HEK293 (cell line): Measurements from ENCODE around the gene FBXW5.

Source experiments
- CTCF ChIA-PET: fragments of 350-600 bp; formaldehyde crosslinking; extraction: SDS; loops from one replicate; lab custom pipeline; 2021; ENCODE audit warnings: antibody characterized with exemption; lab: Yijun Ruan, JAX
- POLR2A ChIA-PET: fragments of 300-600 bp; formaldehyde crosslinking; extraction: SDS; loops from one replicate; lab custom pipeline; 2020; ENCODE audit warnings: antibody characterized with exemption, inconsistent platforms; lab: Yijun Ruan, JAX
- H3K27ac ChIP-seq: fragments of 200-500 bp; sonication (Bioruptor generic); 2 replicates; pipeline ENCODE4 v1.5.1; 2014; ENCODE audit warnings: low read depth, low read length, control low read depth, inconsistent platforms; ENCODE audit errors: extremely low read depth
- H3K36me3 ChIP-seq, 2 experiments: fragments of 200-500 bp in 1 of 2; sonication (Bioruptor generic) in 1 of 2; 1 replicate in 1 of 2; 2 replicates in 1 of 2; pipeline ENCODE4 v1.5.1; 2014 to 2017; ENCODE audit warnings: inconsistent platforms in 2 of 2, low read length in 2 of 2; ENCODE audit not compliant: control insufficient read depth in 2 of 2, insufficient read depth in 1 of 2
- H3K4me1 ChIP-seq: fragments of 200-500 bp; sonication (Bioruptor generic); 2 replicates; pipeline ENCODE4 v1.5.1; 2014; ENCODE audit warnings: mild to moderate bottlenecking, low read length, inconsistent platforms; ENCODE audit not compliant: control insufficient read depth, insufficient read depth
- H3K4me3 ChIP-seq: 2 replicates; pipeline ENCODE4 v1.5.1; 2011; ENCODE audit warnings: low read depth, mild to moderate bottlenecking, control low read depth, low read length, moderate library complexity
- H3K9me3 ChIP-seq: fragments of 200-500 bp; sonication (Bioruptor generic); 2 replicates; pipeline ENCODE4 v1.5.1; 2014; ENCODE audit warnings: low read depth, low read length, inconsistent platforms; ENCODE audit not compliant: control insufficient read depth, insufficient read depth
- CTCF ChIP-seq: fragments of 450-650 bp; formaldehyde crosslinking; IDR thresholded peaks from 2 replicates; pipeline ENCODE4 v1.5.1; 2016; ENCODE audit warnings: missing biosample characterization, missing genetic modification characterization
- GLIS2 ChIP-seq: fragments of 450-650 bp; formaldehyde crosslinking; IDR thresholded peaks from 2 replicates; pipeline ENCODE4 v1.5.1; 2016; ENCODE audit warnings: missing biosample characterization, missing genetic modification characterization
- KLF1 ChIP-seq: fragments of 450-650 bp; formaldehyde crosslinking; IDR thresholded peaks from 2 replicates; pipeline ENCODE4 v1.5.1; 2016; ENCODE audit warnings: missing biosample characterization, missing genetic modification characterization
- OSR2 ChIP-seq: fragments of 450-650 bp; formaldehyde crosslinking; IDR thresholded peaks from 2 replicates; pipeline ENCODE4 v1.5.1; 2016; ENCODE audit warnings: missing biosample characterization, missing genetic modification characterization
- SP2 ChIP-seq: fragments of 450-650 bp; formaldehyde crosslinking; IDR thresholded peaks from 2 replicates; pipeline ENCODE4 v1.5.1; 2016; ENCODE audit warnings: missing biosample characterization, missing genetic modification characterization
- TSHZ1 ChIP-seq: fragments of 450-650 bp; formaldehyde crosslinking; IDR thresholded peaks from 2 replicates; pipeline ENCODE4 v1.5.1; 2016; ENCODE audit warnings: missing biosample characterization, missing genetic modification characterization, borderline replicate concordance
- WT1 ChIP-seq: fragments of 450-650 bp; formaldehyde crosslinking; IDR thresholded peaks from 2 replicates; pipeline ENCODE4 v1.5.1; 2016; ENCODE audit warnings: missing biosample characterization, missing genetic modification characterization
- YY1 ChIP-seq: fragments of 450-650 bp; formaldehyde crosslinking; IDR thresholded peaks from 2 replicates; pipeline ENCODE4 v1.5.1; 2018; ENCODE audit warnings: missing biosample characterization, missing genetic modification characterization
- ZBTB1 ChIP-seq: fragments of 450-650 bp; formaldehyde crosslinking; IDR thresholded peaks from 2 replicates; pipeline ENCODE4 v1.5.1; 2016; ENCODE audit warnings: missing biosample characterization, missing genetic modification characterization
- ZIC2 ChIP-seq: fragments of 450-650 bp; formaldehyde crosslinking; IDR thresholded peaks from 2 replicates; pipeline ENCODE4 v1.5.1; 2016; ENCODE audit warnings: missing biosample characterization, missing genetic modification characterization
- ZNF132 ChIP-seq: fragments of 450-650 bp; formaldehyde crosslinking; IDR thresholded peaks from 2 replicates; pipeline ENCODE4 v1.5.1; 2017; ENCODE audit warnings: missing biosample characterization, missing genetic modification characterization, borderline replicate concordance
- ZNF157 ChIP-seq: fragments of 450-650 bp; formaldehyde crosslinking; IDR thresholded peaks from 2 replicates; pipeline ENCODE4 v1.5.1; 2016; ENCODE audit warnings: missing biosample characterization, missing genetic modification characterization
- ZNF169 ChIP-seq: fragments of 450-650 bp; formaldehyde crosslinking; IDR thresholded peaks from 2 replicates; pipeline ENCODE4 v1.5.1; 2016; ENCODE audit warnings: missing biosample characterization, missing genetic modification characterization
- ZNF350 ChIP-seq: fragments of 450-650 bp; formaldehyde crosslinking; IDR thresholded peaks from 2 replicates; pipeline ENCODE4 v1.5.0; 2017; ENCODE audit warnings: missing biosample characterization, mild to moderate bottlenecking, missing genetic modification characterization
- ZNF354C ChIP-seq: fragments of 450-650 bp; formaldehyde crosslinking; IDR thresholded peaks from 2 replicates; pipeline ENCODE4 v1.5.1; 2016; ENCODE audit warnings: missing biosample characterization, missing genetic modification characterization, low read depth, borderline replicate concordance
- ZNF433 ChIP-seq: fragments of 450-650 bp; formaldehyde crosslinking; IDR thresholded peaks from 2 replicates; pipeline ENCODE4 v1.5.1; 2016; ENCODE audit warnings: missing biosample characterization, missing genetic modification characterization, low read depth
- ZNF473 ChIP-seq: fragments of 450-650 bp; formaldehyde crosslinking; IDR thresholded peaks from 2 replicates; pipeline ENCODE4 v1.5.1; 2017; ENCODE audit warnings: missing biosample characterization, missing genetic modification characterization
- ZNF513 ChIP-seq: fragments of 450-650 bp; IDR thresholded peaks from 2 replicates; pipeline ENCODE4 v1.5.1; 2018; ENCODE audit warnings: missing biosample characterization, missing genetic modification characterization
- ZNF558 ChIP-seq: fragments of 450-650 bp; formaldehyde crosslinking; IDR thresholded peaks from 2 replicates; pipeline ENCODE4 v1.5.1; 2016; ENCODE audit warnings: missing biosample characterization, missing genetic modification characterization
- ZNF600 ChIP-seq: fragments of 450-650 bp; formaldehyde crosslinking; IDR thresholded peaks from 2 replicates; pipeline ENCODE4 v1.5.1; 2016; ENCODE audit warnings: missing biosample characterization, missing genetic modification characterization
- ZNF629 ChIP-seq: fragments of 450-650 bp; formaldehyde crosslinking; IDR thresholded peaks from 2 replicates; pipeline ENCODE4 v1.5.1; 2017; ENCODE audit warnings: missing biosample characterization, missing genetic modification characterization
- ZNF645 ChIP-seq: fragments of 450-650 bp; formaldehyde crosslinking; IDR thresholded peaks from 2 replicates; pipeline ENCODE4; 2016; ENCODE audit warnings: missing biosample characterization, missing genetic modification characterization
- ZNF658 ChIP-seq: fragments of 450-650 bp; formaldehyde crosslinking; IDR thresholded peaks from 2 replicates; pipeline ENCODE4; 2016; ENCODE audit warnings: missing biosample characterization, missing genetic modification characterization
- ZNF677 ChIP-seq: fragments of 450-650 bp; IDR thresholded peaks from 2 replicates; pipeline ENCODE4 v1.5.0; 2018; ENCODE audit warnings: missing biosample characterization, mild to moderate bottlenecking, missing genetic modification characterization, moderate library complexity
- ZNF747 ChIP-seq: fragments of 450-650 bp; formaldehyde crosslinking; IDR thresholded peaks from 2 replicates; pipeline ENCODE4 v1.5.1; 2016; ENCODE audit warnings: missing biosample characterization, missing genetic modification characterization
- ZNF768 ChIP-seq: fragments of 450-650 bp; formaldehyde crosslinking; IDR thresholded peaks from 2 replicates; pipeline ENCODE4 v1.5.1; 2018; ENCODE audit warnings: missing biosample characterization, mild to moderate bottlenecking, missing genetic modification characterization
- ZNF776 ChIP-seq: fragments of 450-650 bp; formaldehyde crosslinking; IDR thresholded peaks from 2 replicates; pipeline ENCODE4 v1.5.0; 2017; ENCODE audit warnings: missing biosample characterization, missing genetic modification characterization, borderline replicate concordance
- ZNF830 ChIP-seq: fragments of 450-650 bp; IDR thresholded peaks from 2 replicates; pipeline ENCODE4 v1.5.0; 2018; ENCODE audit warnings: missing biosample characterization, missing genetic modification characterization, low read depth, mild to moderate bottlenecking, moderate library complexity
- ZSCAN16 ChIP-seq: fragments of 450-650 bp; formaldehyde crosslinking; IDR thresholded peaks from 2 replicates; pipeline ENCODE4 v1.5.1; 2016; ENCODE audit warnings: missing biosample characterization, missing genetic modification characterization
- ZSCAN5A ChIP-seq: fragments of 450-650 bp; formaldehyde crosslinking; IDR thresholded peaks from 2 replicates; pipeline ENCODE4 v1.5.1; 2016; ENCODE audit warnings: missing biosample characterization, missing genetic modification characterization

FBXW5 gene

GRCh38 chr9:136979769-136980587 is 35.4 kb upstream of the FBXW5 start:
- POLR2A ChIA-PET, result interaction anchor here (2.5 kb wide), 1 partner anchor 12 kb away, joined by 13 read pairs; the partner anchor contains the start of gene PAXX
- Histone ChIP-seq H3K36me3 (no peaks in the 10 kb centered on the region), H3K9me3 (no peaks in the 10 kb centered on the region), H3K4me1 (no peaks in the 10 kb centered on the region), H3K4me3 (no peak overlapping the region), H3K27ac (no peak overlapping the region)
- CTCF ChIA-PET, result no interaction called here
- no peak for TF ChIP-seq ZNF157 (tag by site-specific recombination)
- no peak for TF ChIP-seq ZNF645 (tag by site-specific recombination)
- TF ChIP-seq SP2 (tag by site-specific recombination), result no peak
- TF ChIP-seq ZSCAN5A, result no peak
- TF ChIP-seq OSR2 (tag by site-specific recombination), result no peak
- no peak for TF ChIP-seq ZNF350
- TF ChIP-seq ZIC2, result 0 out of 2 replicates have a peak, but pooled peaks have one; percentile 17
- no peak for TF ChIP-seq ZNF473
- no peak for TF ChIP-seq ZNF776
- TF ChIP-seq ZNF558, result no peak
- no peak for TF ChIP-seq ZNF629
- TF ChIP-seq ZBTB1, result no peak
- no peak for TF ChIP-seq ZNF677 (tag by site-specific recombination)
- TF ChIP-seq ZNF354C (tag by site-specific recombination), result no peak
- peak; percentile 68; the same call in 1 of the 2 replicates for TF ChIP-seq GLIS2
- TF ChIP-seq ZNF658 (tag by site-specific recombination), result no peak
- no peak for TF ChIP-seq CTCF
- TF ChIP-seq ZNF132 (tag by site-specific recombination), result no peak
- TF ChIP-seq ZSCAN16 (tag by site-specific recombination), result no peak
- no peak for TF ChIP-seq ZNF433 (tag by site-specific recombination)
- no peak for TF ChIP-seq WT1
- TF ChIP-seq ZNF600 (tag by site-specific recombination), result peak; percentile 36; the same call in 1 of the 2 replicates
- TF ChIP-seq ZNF169 (tag by site-specific recombination), result no peak
- no peak for TF ChIP-seq ZNF513 (tag by site-specific recombination)
- TF ChIP-seq ZNF830 (tag by site-specific recombination), result no peak
- TF ChIP-seq ZNF747, result no peak
- TF ChIP-seq KLF1 (tag by site-specific recombination), result peak; percentile 63; the same call in 1 of the 2 replicates
- TF ChIP-seq ZNF768, result no peak
- TF ChIP-seq TSHZ1, result no peak
- TF ChIP-seq YY1 (tag by site-specific recombination), result no peak
